GM18517 (cell line): Measurements from ENCODE around the gene ENGASE.

Experiments used
- ATAC-seq: cut with Tn5 transposase; IDR thresholded peaks from one replicate; pipeline ENCODE4 v1.9.1; 2021; ENCODE audit warnings: mild to moderate bottlenecking, moderate library complexity; ENCODE audit not compliant: unreplicated experiment

ENGASE gene

GRCh38 chr17:79039171-79039570 lies 35.5 kb upstream of the ENGASE start:
- ATAC-seq, result no peak

GRCh38 chr17:79039886-79040285 lies 34.7 kb upstream of the ENGASE start:
- no peak for ATAC-seq

DNA sequence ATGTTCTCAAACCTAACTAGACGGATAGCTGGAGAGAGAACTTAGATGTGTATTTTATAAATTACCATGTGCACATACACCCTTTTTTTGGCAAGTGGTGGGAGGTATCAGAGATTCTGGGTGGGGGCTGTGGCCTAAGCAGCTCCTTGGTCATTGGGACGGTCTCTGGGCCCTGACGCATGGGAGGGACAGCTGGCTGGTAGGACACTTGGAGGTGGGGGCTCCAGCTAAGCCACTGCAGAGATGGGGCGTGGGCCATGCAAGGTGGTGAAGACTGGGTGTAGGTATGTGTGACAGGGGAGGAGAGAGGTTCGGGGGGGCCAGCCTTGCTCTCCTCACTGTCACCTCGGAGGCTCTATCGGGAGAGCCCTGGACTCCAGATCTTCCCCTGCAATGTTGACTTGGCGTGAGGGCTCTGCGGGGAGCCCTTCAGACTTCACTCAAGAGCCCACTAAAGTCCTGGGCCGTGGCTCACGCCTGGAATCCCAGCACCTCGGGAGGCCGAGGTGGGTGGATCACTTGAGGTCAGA lies 33.5 kb upstream of the ENGASE start:
- no peak for ATAC-seq

- ATAC-seq, result no peak
These were observed 32.8 kb upstream of the ENGASE start for GRCh38 chr17:79041723-79042420.

- no peak for ATAC-seq
These were observed 32.0 kb upstream of the ENGASE start for GRCh38 chr17:79042421-79043190.

- no peak for ATAC-seq
These were observed 31.3 kb upstream of the ENGASE start for GRCh38 chr17:79043191-79043930.

DNA sequence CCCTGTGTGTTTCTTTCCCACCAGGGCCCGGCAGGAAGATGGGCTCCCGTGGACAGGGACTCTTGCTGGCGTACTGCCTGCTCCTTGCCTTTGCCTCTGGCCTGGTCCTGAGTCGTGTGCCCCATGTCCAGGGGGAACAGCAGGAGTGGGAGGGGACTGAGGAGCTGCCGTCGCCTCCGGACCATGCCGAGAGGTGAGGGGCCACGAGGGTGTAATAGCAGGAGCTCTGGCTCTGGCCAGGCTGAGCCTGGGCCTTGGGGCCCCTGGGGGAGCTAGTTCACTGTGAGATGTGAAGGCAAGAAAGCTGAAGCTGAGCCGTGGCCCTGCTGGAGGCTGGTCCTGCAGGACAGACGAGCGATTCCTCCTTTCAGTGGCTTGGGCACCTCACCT lies 30.7 kb upstream of the ENGASE start:
- ATAC-seq, result no peak

GRCh38 chr17:79044462-79044861 lies 30.2 kb upstream of the ENGASE start:
- ATAC-seq, result no peak

- no peak for ATAC-seq
These were observed 29.5 kb upstream of the ENGASE start for GRCh38 chr17:79045001-79045729.

DNA sequence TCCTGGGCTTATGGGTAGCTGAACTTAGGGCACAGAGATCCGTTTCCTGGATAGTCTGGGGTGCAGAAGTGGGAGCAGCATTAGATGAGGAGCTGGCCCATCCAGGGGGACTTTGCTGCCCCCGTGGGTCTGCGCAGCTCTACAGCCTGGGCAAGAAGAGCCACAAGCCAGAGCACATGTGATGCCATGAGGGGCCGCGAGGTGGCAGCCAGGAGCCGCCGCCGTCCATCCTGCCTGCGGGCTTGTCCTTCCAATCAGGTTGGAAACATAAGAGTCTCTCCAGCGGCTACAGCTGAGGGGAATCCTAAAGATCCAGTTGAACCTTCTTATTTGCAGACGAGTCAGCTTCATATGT lies 28.8 kb upstream of the ENGASE start:
- ATAC-seq, result no peak

- ATAC-seq, result no peak
These were observed 28.3 kb upstream of the ENGASE start for GRCh38 chr17:79046197-79046915.

DNA sequence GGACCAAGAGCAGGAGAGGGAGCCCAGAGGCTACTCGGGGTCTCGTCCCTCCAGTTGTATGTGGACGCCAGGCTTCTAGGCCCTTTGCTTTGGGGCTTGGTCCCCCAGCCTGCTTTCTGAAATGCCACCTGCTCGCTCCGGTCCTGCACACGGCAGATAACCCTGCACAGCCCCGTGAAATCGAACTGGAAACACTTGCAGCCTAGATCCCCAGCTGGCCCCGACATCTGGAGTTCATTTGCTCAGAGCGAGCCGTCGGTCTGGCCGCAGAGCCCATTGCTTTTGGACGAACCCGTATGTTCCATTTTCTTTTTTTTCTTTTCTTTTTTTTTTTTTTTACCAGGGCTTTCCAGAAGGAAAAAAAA lies 27.7 kb upstream of the ENGASE start:
- ATAC-seq, result no peak

DNA sequence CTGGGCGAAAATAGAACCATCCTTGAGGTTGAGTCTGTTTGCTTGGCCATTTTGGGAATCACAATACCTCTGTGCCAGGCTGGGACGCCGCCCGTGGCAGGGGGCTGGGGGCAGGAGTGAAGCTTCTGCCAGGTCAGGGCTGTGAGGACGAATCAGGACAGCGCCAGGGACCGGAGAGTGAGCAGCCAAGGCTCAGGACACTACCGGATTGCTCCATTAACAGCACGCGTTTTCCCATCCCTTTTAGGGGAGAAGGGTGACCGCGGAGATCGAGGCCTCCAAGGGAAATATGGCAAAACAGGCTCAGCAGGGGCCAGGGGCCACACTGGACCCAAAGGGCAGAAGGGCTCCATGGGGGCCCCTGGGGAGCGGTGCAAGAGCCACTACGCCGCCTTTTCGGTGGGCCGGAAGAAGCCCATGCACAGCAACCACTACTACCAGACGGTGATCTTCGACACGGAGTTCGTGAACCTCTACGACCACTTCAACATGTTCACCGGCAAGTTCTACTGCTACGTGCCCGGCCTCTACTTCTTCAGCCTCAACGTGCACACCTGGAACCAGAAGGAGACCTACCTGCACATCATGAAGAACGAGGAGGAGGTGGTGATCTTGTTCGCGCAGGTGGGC lies 27.2 kb upstream of the ENGASE start:
- ATAC-seq, result no peak

GRCh38 chr17:79047923-79048825 lies 26.4 kb upstream of the ENGASE start:
- ATAC-seq, result no peak

- no peak for ATAC-seq
These were observed 25.5 kb upstream of the ENGASE start for GRCh38 chr17:79048826-79049755.

DNA sequence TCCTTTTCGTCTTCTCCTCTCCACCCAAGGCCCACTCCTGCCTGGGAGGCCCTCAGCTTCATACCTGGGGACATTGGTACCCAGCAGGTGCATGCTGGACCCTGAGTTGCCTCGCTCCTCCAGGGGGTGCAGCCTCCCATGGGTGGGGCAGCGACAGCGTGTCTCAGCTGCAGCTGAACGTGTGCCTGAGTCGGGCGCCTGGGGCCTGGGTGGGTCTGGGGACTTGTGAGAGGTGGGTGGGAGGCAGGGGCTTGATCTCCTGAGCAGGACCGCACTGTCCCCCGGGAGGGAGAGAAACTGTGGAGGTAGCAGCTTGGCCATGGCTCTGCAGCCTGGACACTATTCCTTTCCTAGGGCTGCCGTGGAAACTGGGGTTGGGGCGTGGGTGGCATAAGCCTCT lies 24.8 kb upstream of the ENGASE start:
- ATAC-seq, result no peak

GRCh38 chr17:79050551-79050950 lies 24.1 kb upstream of the ENGASE start:
- no peak for ATAC-seq

- no peak for ATAC-seq
These were observed 23.3 kb upstream of the ENGASE start for GRCh38 chr17:79051306-79051705.
